ENCODE measurements around the gene NEDD1. TPM values are rescaled to one million over a fixed set of nuclear protein-coding genes. Genes with fewer than 3 reads are reported as not detected.

Gene NEDD1
- total RNA-seq, 1 donor from 2014 or later, result 17.7 TPM

- H3K27me3 ChIP-seq (ENCODE audit: low read depth), result no peaks in the 10 kb centered on the region
- H3K4me1 ChIP-seq, result no peaks in the 10 kb centered on the region
- H3K9me3 ChIP-seq, result no peaks in the 10 kb centered on the region
- TF ChIP-seq, protein P1, sequence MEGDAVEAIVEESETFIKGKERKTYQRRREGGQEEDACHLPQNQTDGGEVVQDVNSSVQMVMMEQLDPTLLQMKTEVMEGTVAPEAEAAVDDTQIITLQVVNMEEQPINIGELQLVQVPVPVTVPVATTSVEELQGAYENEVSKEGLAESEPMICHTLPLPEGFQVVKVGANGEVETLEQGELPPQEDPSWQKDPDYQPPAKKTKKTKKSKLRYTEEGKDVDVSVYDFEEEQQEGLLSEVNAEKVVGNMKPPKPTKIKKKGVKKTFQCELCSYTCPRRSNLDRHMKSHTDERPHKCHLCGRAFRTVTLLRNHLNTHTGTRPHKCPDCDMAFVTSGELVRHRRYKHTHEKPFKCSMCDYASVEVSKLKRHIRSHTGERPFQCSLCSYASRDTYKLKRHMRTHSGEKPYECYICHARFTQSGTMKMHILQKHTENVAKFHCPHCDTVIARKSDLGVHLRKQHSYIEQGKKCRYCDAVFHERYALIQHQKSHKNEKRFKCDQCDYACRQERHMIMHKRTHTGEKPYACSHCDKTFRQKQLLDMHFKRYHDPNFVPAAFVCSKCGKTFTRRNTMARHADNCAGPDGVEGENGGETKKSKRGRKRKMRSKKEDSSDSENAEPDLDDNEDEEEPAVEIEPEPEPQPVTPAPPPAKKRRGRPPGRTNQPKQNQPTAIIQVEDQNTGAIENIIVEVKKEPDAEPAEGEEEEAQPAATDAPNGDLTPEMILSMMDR (IDR thresholded peaks at IDR 0.05), result no peak
- H3K27ac ChIP-seq, result no peak overlapping the region
- no peak for DNase-seq
- intact Hi-C loops (cut with DNase I), result no loop called here
- H3K4me3 ChIP-seq, result no peak overlapping the region
- H3K36me3 ChIP-seq, result no peaks in the 10 kb centered on the region
- ATAC-seq, result no peak
Observed at GRCh38 chr12:96866801-96867590, 40.1 kb upstream of the NEDD1 start.

- DNase-seq (no peak), ATAC-seq (no peak)
- TF ChIP-seq, protein P1 (IDR thresholded peaks at IDR 0.05), result no peak
- intact Hi-C loops (cut with DNase I), result no loop called here
- H3K36me3 ChIP-seq, result no peaks in the 10 kb centered on the region
- no peaks in the 10 kb centered on the region for H3K4me1 ChIP-seq
- no peaks in the 10 kb centered on the region for H3K27me3 ChIP-seq (ENCODE audit: low read depth)
- H3K9me3 ChIP-seq, result no peaks in the 10 kb centered on the region
- H3K27ac ChIP-seq, result no peak overlapping the region
- no peak overlapping the region for H3K4me3 ChIP-seq
Observed at GRCh38 chr12:96870946-96871345, 36.1 kb upstream of the NEDD1 start.

DNA sequence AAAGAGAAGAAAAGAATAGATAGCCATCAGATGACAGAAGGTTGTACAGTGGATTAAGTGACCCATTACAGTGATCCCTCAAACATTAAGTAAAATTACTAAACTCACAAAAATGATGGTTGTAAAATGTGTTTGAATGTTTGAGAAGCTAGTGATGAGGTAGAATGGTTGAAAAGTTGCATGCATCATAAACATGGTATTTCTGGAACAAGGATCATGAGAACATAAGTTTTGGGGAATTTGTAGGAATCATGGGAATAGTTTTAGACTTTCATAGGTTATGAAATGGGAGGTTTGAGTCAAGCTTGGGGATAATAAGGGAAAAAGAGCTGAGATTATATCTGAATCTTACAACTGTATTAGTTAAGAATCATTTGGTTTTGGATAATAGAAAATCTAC is 34.1 kb upstream of the NEDD1 start:
- DNase-seq, result no peak
- Histone ChIP-seq H3K27me3 (ENCODE audit: low read depth) (no peaks in the 10 kb centered on the region), H3K4me1 (no peaks in the 10 kb centered on the region), H3K4me3 (no peak overlapping the region), H3K36me3 (no peaks in the 10 kb centered on the region), H3K27ac (no peak overlapping the region), H3K9me3 (no peaks in the 10 kb centered on the region)
- TF ChIP-seq, protein P1 (IDR thresholded peaks at IDR 0.05), result no peak
- intact Hi-C loops (cut with DNase I), result no loop called here
- ATAC-seq, result no peak

GRCh38 chr12:96874211-96874610 is 32.8 kb upstream of the NEDD1 start:
- TF ChIP-seq, protein P1 (IDR thresholded peaks at IDR 0.05), result no peak
- Histone ChIP-seq H3K4me1 (no peaks in the 10 kb centered on the region), H3K9me3 (no peaks in the 10 kb centered on the region), H3K4me3 (no peak overlapping the region), H3K27ac (no peak overlapping the region), H3K27me3 (ENCODE audit: low read depth) (no peaks in the 10 kb centered on the region), H3K36me3 (no peaks in the 10 kb centered on the region)
- ATAC-seq (no peak), DNase-seq (no peak)
- intact Hi-C loops (cut with DNase I), result no loop called here

DNA sequence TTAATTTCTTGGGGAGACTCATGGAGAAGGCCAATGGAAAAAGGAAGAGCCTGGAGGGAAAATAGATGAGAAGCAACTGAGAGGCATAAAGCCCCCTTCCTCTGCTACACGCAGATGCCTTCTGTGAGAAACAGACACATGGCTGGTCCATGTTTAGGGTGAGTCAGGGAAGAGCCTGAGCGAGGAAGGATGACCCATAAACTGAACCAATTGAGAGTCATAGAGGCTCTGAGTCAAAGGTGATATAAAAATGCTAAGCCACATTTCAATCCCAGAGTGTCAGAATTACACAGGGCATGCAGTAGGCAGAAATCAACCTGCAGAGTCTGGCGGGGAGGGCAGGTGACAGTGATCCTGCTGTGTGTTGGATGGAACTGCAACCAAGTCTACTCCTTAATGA is 30.1 kb upstream of the NEDD1 start:
- Histone ChIP-seq H3K4me3 (no peak overlapping the region), H3K4me1 (no peaks in the 10 kb centered on the region), H3K36me3 (no peaks in the 10 kb centered on the region), H3K27ac (no peak overlapping the region), H3K27me3 (ENCODE audit: low read depth) (no peaks in the 10 kb centered on the region), H3K9me3 (no peaks in the 10 kb centered on the region)
- ATAC-seq (no peak), DNase-seq (no peak)
- TF ChIP-seq, protein P1 (IDR thresholded peaks at IDR 0.05), result no peak
- intact Hi-C loops (cut with DNase I), result no loop called here
